ENCODE results near the gene COMMD9. TPM values are rescaled to one million over a fixed set of nuclear protein-coding genes. Genes with fewer than 3 reads are reported as not detected.

Gene COMMD9
- total and polyA plus RNA-seq, 2 of the 8 experiments (the other 6 are each of a cell fraction or from before 2014, with no cell fraction given) = 42.5 to 49.1 TPM

DNA sequence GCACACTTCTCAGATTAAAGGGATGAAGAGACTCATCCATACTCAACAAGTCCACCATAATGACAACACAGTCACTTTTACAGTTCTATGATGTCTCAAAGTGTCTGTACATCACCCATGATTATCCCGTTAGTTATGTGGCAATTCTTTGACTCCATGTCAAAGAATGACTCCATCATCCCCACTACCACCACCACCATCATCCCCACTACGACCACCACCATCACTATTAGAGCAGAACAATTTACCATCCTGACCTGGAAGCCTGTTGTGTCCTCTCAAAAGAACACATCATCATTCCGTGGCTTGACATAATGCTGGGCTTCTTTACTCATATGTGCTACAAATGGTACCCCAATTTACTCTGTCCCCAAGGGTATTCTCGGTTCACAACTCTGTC lies 20.6 kb upstream of the COMMD9 start:
- H4K8ac ChIP-seq (ENCODE audit: extremely low read depth, insufficient read depth, low read length) = no peak overlapping the region
- no peaks in the 10 kb centered on the region for H3K4me1 ChIP-seq (replicated peaks in 1 of 4; ENCODE audit: control insufficient read depth in 3 of 4, insufficient read depth in 4 of 4, low read length in 3 of 4)
- no peak overlapping the region for H4K91ac ChIP-seq (replicated peaks; ENCODE audit: insufficient read length, low read length)
- FAIRE-seq (no peak), DNase-seq (ENCODE audit: low read depth in 1 of 2, low spot score in 2 of 2) (no peak)
- no peaks in the 10 kb centered on the region for H3K9me3 ChIP-seq (ENCODE audit: insufficient read depth in 2 of 2, low read depth in 1 of 2, low read length in 1 of 2)
- H2AFZ ChIP-seq (ENCODE audit: low read length) = no peak overlapping the region
- POLR2A ChIA-PET (ENCODE audit: partially characterized antibody) = no interaction called here
- H4K5ac ChIP-seq (ENCODE audit: insufficient read length, low read depth, low read length) = no peak overlapping the region
- no peak overlapping the region for H3K27ac ChIP-seq (ENCODE audit: low read depth, low read length)
- no peak overlapping the region for H3K9ac ChIP-seq (replicated peaks in 1 of 4; ENCODE audit: extremely low read depth in 1 of 4, low read depth in 3 of 4, low read length in 3 of 4)
- H3K4me3 ChIP-seq (ENCODE audit: extremely low read depth in 1 of 4, insufficient read depth in 2 of 4, low read depth in 3 of 4, low read length in 4 of 4) = no peak overlapping the region
- no peak overlapping the region for H2BK15ac ChIP-seq (ENCODE audit: low read length)
- H2AK5ac ChIP-seq (ENCODE audit: low read depth, low read length) = no peak overlapping the region
- WGBS, 2 experiments (ENCODE audit: extremely low coverage in 1 of 2, insufficient coverage in 1 of 2, insufficient read length in 1 of 2, insufficient replicate concordance in 2 of 2, low coverage in 1 of 2, low lambda C conversion rate in 2 of 2, missing lambda C conversion rate in 1 of 2) = 84% methylated on average over 4 of the region's 4 CpGs; no CpG with 5 or more reads in 1 of the 2 experiments
- no peak overlapping the region for H3K18ac ChIP-seq (ENCODE audit: extremely low read depth, low read length)
- H3K4ac ChIP-seq (replicated peaks; ENCODE audit: insufficient read length, low read depth, low read length) = no peak overlapping the region
- H3K36me3 ChIP-seq (ENCODE audit: control insufficient read depth in 2 of 4, insufficient read depth in 4 of 4, low read length in 3 of 4) = no peaks in the 10 kb centered on the region
- CTCF ChIA-PET (ENCODE audit: partially characterized antibody) = interaction anchor here (1.0 to 1.6 kb wide), 2 partner anchors 16 to 17 kb away, joined by 3 read pairs; no protein-coding TSS in a partner anchor
- no peak overlapping the region for H3K23ac ChIP-seq (ENCODE audit: insufficient read length)
- H2BK20ac ChIP-seq (ENCODE audit: low read length) = no peak overlapping the region
- no peak overlapping the region for H2BK120ac ChIP-seq (replicated peaks; ENCODE audit: low read depth, low read length)
- no peak overlapping the region for H3K56ac ChIP-seq (replicated peaks; ENCODE audit: insufficient read length, low read depth, low read length)
- no peaks in the 10 kb centered on the region for H4K20me1 ChIP-seq (replicated peaks in 1 of 2; ENCODE audit: control insufficient read depth in 1 of 2, insufficient read depth in 2 of 2, low read length in 2 of 2)
- H3K4me2 ChIP-seq (ENCODE audit: insufficient read depth in 1 of 2, low read depth in 2 of 2, low read length in 2 of 2) = no peak overlapping the region
- no peaks in the 10 kb centered on the region for H3K79me1 ChIP-seq (ENCODE audit: low read depth, low read length)
- H3K79me2 ChIP-seq (ENCODE audit: control insufficient read depth in 1 of 2, insufficient read depth in 2 of 2, low read length in 2 of 2) = no peaks in the 10 kb centered on the region
- H3K23me2 ChIP-seq (ENCODE audit: low read depth, low read length) = peaks cover 3% of the 10 kb centered on the region; the same call in 1 of the 2 replicates
- H3K27me3 ChIP-seq (replicated peaks in 1 of 4; ENCODE audit: control insufficient read depth in 3 of 4, extremely low read depth in 1 of 4, insufficient read depth in 3 of 4, low read length in 3 of 4) = no peaks in the 10 kb centered on the region
- no peak overlapping the region for H2BK5ac ChIP-seq (ENCODE audit: low read depth, low read length)
- no peak overlapping the region for H2BK12ac ChIP-seq (ENCODE audit: low read depth, low read length)
- no peak overlapping the region for H3K14ac ChIP-seq (ENCODE audit: insufficient read length)
- no peak for TF ChIP-seq POLR2A (IDR thresholded peaks at IDR 0.05; ENCODE audit: control extremely low read depth in 1 of 2, low read depth in 2 of 2, low read length in 2 of 2)
- no peak for TF ChIP-seq POU5F1 (IDR thresholded peaks at IDR 0.05; ENCODE audit: low read depth, low read length)
- TF ChIP-seq HDAC2 (IDR thresholded peaks at IDR 0.05; ENCODE audit: borderline replicate concordance in 1 of 2, low read depth in 2 of 2, low read length in 2 of 2) = no peak
- no peak for TF ChIP-seq NRF1 (IDR thresholded peaks at IDR 0.05; ENCODE audit: low read depth, low read length)

Measured in H1 (cell line).